GM19463 (cell line): Measurements from ENCODE around the gene ADAMTS20.

Experiments used
- ATAC-seq: cut with Tn5 transposase; IDR thresholded peaks from one replicate; pipeline ENCODE4 v1.9.1; 2021; ENCODE audit warnings: mild to moderate bottlenecking, moderate library complexity; ENCODE audit not compliant: unreplicated experiment

ADAMTS20 gene

GRCh38 chr12:43317156-43317555, 234.8 kb downstream of the ADAMTS20 start:
- ATAC-seq = no peak

GRCh38 chr12:43316520-43316919, 235.5 kb downstream of the ADAMTS20 start:
- no peak for ATAC-seq

GRCh38 chr12:43315961-43316360, 236.0 kb downstream of the ADAMTS20 start:
- ATAC-seq = no peak

GRCh38 chr12:43312991-43313505, 239.0 kb downstream of the ADAMTS20 start:
- no peak for ATAC-seq

- no peak for ATAC-seq
These were observed 241.4 kb downstream of the ADAMTS20 start for GRCh38 chr12:43310596-43310995.

- ATAC-seq = no peak
These were observed 242.0 kb downstream of the ADAMTS20 start for GRCh38 chr12:43309959-43310358.

- no peak for ATAC-seq
These were observed 243.2 kb downstream of the ADAMTS20 start for GRCh38 chr12:43308776-43309175.

- ATAC-seq = no peak
These were observed 244.9 kb downstream of the ADAMTS20 start for GRCh38 chr12:43307126-43307525.

GRCh38 chr12:43306066-43306465, 245.9 kb downstream of the ADAMTS20 start:
- ATAC-seq = no peak

- ATAC-seq = no peak
These were observed 246.9 kb downstream of the ADAMTS20 start for GRCh38 chr12:43305065-43305464.
